Calu3 (cell line): Measurements from ENCODE around the gene CACNA1G. TPM values are rescaled to one million over a fixed set of nuclear protein-coding genes. Genes with fewer than 3 reads are reported as not detected.
A peak's percentile ranks its signal among the peaks of the same experiment; 100 is the strongest.

Source experiments
- BruUV-seq: library from RNA; stranded (reverse); fragments of 400-500 nt; replicated peaks from 2 replicates; lab custom pipeline; 2021; lab: Mats Ljungman, UMichigan
- CTCF ChIA-PET: fragments of 300-600 bp; sonication (Branson Sonifier 250); formaldehyde crosslinking; loops from one replicate; lab custom pipeline; 2022; ENCODE audit warnings: antibody characterized with exemption; lab: Charles Lee
- DNase-seq: peaks from one replicate; pipeline ENCODE4 v3.0.0; 2022
- H3K27ac Mint-ChIP-seq: one replicate; pipeline ENCODE4 v1.8.0; 2022; ENCODE audit warnings: mixed read lengths; ENCODE audit not compliant: unreplicated experiment
- H3K27me3 Mint-ChIP-seq: one replicate; pipeline ENCODE4 v1.8.0; 2022; ENCODE audit warnings: mixed read lengths; ENCODE audit not compliant: unreplicated experiment
- H3K36me3 Mint-ChIP-seq: one replicate; pipeline ENCODE4 v1.8.0; 2022; ENCODE audit warnings: mild to moderate bottlenecking, moderate library complexity, mixed read lengths; ENCODE audit not compliant: insufficient read depth, unreplicated experiment
- H3K4me1 Mint-ChIP-seq: one replicate; pipeline ENCODE4 v1.8.0; 2022; ENCODE audit warnings: mild to moderate bottlenecking, low read depth, mixed read lengths; ENCODE audit not compliant: unreplicated experiment
- H3K4me3 Mint-ChIP-seq: one replicate; pipeline ENCODE4 v1.8.0; 2022; ENCODE audit warnings: mild to moderate bottlenecking, low read depth, moderate library complexity, mixed read lengths; ENCODE audit not compliant: unreplicated experiment
- H3K9me3 Mint-ChIP-seq: one replicate; pipeline ENCODE4 v1.8.0; 2022; ENCODE audit warnings: low read depth, mixed read lengths; ENCODE audit not compliant: unreplicated experiment
- intact Hi-C: fragments of 100-400 bp; cut with micrococcal nuclease; formaldehyde crosslinking; loops from one replicate; pipeline ENCODE4 v1.10.0; 2022; ENCODE audit not compliant: unreplicated experiment
- total RNA-seq: library from RNA; stranded (reverse); gene quantifications from 2 replicates; pipeline ENCODE4 v1.2.3, GENCODE V29; 2022
- TF ChIP-seq, protein P1 (sequence below): fragments of 200-600 bp; IDR thresholded peaks from one replicate; pipeline ENCODE4 v1.8.0; 2022; ENCODE audit warnings: antibody characterized with exemption; ENCODE audit not compliant: unreplicated experiment

CACNA1G gene
- total RNA-seq, 1 experiment from 2014 or later: not detected

DNA sequence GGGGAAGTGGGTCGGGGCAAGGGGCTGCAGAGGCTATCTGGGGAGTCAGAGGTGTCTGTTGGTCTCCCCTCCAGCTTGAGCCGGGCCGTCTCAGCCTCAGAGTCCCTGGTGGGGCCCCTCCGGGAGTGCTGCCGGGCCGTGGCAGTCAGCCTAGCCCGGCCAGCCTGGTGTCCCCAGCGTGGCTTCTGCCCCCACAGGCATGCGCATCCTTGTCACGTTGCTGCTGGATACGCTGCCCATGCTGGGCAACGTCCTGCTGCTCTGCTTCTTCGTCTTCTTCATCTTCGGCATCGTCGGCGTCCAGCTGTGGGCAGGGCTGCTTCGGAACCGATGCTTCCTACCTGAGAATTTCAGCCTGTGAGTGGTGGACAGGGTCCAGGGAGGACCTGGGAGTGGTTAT lies 11.2 kb downstream of the CACNA1G start:
- Mint-ChIP-seq H3K27ac (no peak overlapping the region), H3K27me3 (peaks cover 78% of the 10 kb centered on the region), H3K36me3 (no peaks in the 10 kb centered on the region), H3K9me3 (no peaks in the 10 kb centered on the region), H3K4me1 (no peaks in the 10 kb centered on the region), H3K4me3 (no peak overlapping the region)
- TF ChIP-seq, protein P1, sequence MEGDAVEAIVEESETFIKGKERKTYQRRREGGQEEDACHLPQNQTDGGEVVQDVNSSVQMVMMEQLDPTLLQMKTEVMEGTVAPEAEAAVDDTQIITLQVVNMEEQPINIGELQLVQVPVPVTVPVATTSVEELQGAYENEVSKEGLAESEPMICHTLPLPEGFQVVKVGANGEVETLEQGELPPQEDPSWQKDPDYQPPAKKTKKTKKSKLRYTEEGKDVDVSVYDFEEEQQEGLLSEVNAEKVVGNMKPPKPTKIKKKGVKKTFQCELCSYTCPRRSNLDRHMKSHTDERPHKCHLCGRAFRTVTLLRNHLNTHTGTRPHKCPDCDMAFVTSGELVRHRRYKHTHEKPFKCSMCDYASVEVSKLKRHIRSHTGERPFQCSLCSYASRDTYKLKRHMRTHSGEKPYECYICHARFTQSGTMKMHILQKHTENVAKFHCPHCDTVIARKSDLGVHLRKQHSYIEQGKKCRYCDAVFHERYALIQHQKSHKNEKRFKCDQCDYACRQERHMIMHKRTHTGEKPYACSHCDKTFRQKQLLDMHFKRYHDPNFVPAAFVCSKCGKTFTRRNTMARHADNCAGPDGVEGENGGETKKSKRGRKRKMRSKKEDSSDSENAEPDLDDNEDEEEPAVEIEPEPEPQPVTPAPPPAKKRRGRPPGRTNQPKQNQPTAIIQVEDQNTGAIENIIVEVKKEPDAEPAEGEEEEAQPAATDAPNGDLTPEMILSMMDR: no peak
- intact Hi-C loops: no loop called here
- CTCF ChIA-PET: no interaction called here
- no TSS peak for BruUV-seq
- DNase-seq: no peak

DNA sequence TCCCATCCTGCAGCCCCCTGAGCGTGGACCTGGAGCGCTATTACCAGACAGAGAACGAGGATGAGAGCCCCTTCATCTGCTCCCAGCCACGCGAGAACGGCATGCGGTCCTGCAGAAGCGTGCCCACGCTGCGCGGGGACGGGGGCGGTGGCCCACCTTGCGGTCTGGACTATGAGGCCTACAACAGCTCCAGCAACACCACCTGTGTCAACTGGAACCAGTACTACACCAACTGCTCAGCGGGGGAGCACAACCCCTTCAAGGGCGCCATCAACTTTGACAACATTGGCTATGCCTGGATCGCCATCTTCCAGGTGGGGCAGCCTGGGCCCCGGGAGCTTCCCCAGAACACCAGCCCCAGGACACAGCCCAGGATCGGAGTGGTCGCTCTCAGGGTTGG lies 12.0 kb downstream of the CACNA1G start:
- no TSS peak for BruUV-seq
- H3K27me3 Mint-ChIP-seq: peaks cover 78% of the 10 kb centered on the region
- CTCF ChIA-PET: no interaction called here
- no peak overlapping the region for H3K27ac Mint-ChIP-seq
- no peaks in the 10 kb centered on the region for H3K9me3 Mint-ChIP-seq
- no peaks in the 10 kb centered on the region for H3K36me3 Mint-ChIP-seq
- no peaks in the 10 kb centered on the region for H3K4me1 Mint-ChIP-seq
- H3K4me3 Mint-ChIP-seq: no peak overlapping the region
- no peak for DNase-seq
- intact Hi-C loops: no loop called here
- TF ChIP-seq, protein P1: no peak

DNA sequence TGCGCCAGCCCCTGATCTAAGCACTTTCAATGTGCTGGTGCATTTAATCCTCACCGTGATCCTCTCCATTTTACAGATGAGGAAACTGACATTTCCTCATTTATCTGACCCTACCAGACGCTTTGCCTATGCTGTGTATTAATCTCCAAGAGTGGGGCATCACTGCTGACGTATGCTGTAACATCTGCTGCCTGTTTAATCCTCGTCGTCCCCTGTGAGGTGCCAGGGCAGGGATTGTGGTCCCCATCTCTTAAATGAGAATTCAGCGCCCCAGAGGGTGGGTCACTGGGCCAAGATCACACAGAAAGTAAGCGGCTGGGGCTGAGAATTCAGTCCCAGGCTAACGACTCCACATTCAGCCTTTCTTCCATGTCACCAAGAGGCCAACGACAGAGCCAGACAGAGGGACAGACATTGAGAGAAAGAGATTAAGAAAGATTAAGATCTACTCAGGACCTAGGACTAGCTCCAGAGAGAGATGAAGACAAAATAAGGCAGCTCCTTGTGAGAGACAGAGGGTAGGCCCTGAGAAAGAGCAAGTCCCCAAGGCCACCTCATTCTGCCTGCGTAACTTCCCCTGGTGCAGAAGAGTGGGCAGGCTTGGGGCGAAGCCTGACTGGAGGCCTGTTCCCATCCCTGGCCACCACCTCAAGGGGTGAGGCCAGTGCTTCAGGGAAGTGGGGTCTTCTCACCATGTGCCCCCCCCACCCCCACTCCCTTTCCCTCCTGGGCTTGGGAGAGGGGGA lies 13.5 kb downstream of the CACNA1G start:
- intact Hi-C loops: no loop called here
- Mint-ChIP-seq H3K27me3 (peaks cover 81% of the 10 kb centered on the region), H3K9me3 (no peaks in the 10 kb centered on the region), H3K4me1 (no peaks in the 10 kb centered on the region), H3K36me3 (no peaks in the 10 kb centered on the region), H3K27ac (no peak overlapping the region), H3K4me3 (no peak overlapping the region)
- BruUV-seq: no TSS peak
- TF ChIP-seq, protein P1: no peak
- DNase-seq: no peak
- CTCF ChIA-PET: interaction anchor here (0.6 to 1.9 kb wide), 2 partner anchors 11 to 500 kb away, joined by 3 read pairs; no protein-coding TSS in a partner anchor

DNA sequence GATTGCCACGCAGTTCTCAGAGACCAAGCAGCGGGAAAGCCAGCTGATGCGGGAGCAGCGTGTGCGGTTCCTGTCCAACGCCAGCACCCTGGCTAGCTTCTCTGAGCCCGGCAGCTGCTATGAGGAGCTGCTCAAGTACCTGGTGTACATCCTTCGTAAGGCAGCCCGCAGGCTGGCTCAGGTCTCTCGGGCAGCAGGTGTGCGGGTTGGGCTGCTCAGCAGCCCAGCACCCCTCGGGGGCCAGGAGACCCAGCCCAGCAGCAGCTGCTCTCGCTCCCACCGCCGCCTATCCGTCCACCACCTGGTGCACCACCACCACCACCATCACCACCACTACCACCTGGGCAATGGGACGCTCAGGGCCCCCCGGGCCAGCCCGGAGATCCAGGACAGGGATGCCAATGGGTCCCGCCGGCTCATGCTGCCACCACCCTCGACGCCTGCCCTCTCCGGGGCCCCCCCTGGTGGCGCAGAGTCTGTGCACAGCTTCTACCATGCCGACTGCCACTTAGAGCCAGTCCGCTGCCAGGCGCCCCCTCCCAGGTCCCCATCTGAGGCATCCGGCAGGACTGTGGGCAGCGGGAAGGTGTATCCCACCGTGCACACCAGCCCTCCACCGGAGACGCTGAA lies 15.2 kb downstream of the CACNA1G start:
- TF ChIP-seq, protein P1: peak; percentile 37
- Mint-ChIP-seq H3K4me1 (no peaks in the 10 kb centered on the region), H3K9me3 (no peaks in the 10 kb centered on the region), H3K4me3 (no peak overlapping the region), H3K36me3 (no peaks in the 10 kb centered on the region), H3K27ac (no peak overlapping the region), H3K27me3 (peaks cover 86% of the 10 kb centered on the region)
- BruUV-seq: no TSS peak
- intact Hi-C loops: no loop called here
- CTCF ChIA-PET: interaction anchor here (0.5 to 1.9 kb wide), 4 partner anchors 9 to 208 kb away, joined by 3 read pairs; no protein-coding TSS in a partner anchor
- DNase-seq: peak; percentile 50
